HG02678 (cell line): ENCODE results near the gene EXOC1.

ENCODE experiments used
- ATAC-seq: cut with Tn5 transposase; IDR thresholded peaks from one replicate; pipeline ENCODE4 v1.9.1; 2021; ENCODE audit warnings: mild to moderate bottlenecking, moderate library complexity; ENCODE audit not compliant: unreplicated experiment

Gene EXOC1

DNA sequence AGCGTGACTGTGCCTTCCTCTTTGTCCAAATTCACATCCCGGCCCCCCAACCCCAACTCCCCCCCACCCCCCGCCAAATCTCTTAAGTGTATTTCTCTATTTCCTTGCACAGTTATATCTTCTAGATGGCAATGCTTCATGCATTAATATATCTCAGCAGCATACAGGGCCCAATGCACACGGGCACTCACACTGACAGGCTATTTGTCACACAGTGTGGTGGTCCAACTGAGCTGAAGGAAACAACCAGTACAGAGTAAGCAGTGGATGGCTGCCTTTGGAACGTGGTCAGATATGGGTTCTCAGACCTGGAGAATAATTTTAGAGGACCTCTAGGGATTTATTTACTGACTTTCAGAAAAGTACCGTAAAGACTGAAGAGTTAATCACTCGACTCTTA, 681 bp downstream of the EXOC1 start:
- ATAC-seq = no peak

DNA sequence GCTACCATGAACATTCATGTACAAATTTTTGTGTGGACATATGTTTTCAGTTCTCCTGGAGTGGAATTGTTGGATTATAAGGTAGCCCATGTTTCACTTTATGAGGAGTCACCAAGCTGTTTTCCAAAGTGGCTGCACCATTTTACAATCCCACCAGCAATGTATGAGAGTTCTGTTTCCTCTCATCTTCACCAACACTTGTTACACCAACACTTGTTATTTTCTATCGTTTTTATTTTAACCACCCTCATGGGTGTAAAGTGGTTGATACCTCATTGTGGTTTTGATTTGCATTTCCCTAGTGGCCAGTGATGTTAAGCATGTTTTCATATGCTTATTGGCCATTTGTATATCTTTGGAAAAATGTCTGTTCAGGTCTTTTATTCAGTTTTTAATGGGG, 4.1 kb downstream of the EXOC1 start:
- ATAC-seq = no peak

DNA sequence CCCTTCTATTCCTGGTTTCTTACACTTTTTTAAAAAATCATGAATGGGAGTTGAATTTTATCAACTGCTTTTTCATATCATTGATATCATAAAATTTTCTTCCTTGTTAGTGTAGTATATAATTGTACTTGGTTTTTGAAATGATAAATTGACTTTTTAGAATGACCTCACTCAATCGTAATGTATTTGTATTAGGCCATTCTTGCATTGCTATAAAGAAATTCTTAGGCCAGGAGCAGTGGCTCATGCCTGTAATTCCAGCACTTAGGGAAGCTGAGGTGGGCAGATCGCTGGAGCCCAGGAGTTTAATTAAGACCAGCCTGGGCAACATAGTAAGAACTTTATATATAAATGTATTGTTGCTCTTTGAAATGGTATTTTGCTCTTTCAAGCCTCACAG, 6.3 kb downstream of the EXOC1 start:
- ATAC-seq = no peak

DNA sequence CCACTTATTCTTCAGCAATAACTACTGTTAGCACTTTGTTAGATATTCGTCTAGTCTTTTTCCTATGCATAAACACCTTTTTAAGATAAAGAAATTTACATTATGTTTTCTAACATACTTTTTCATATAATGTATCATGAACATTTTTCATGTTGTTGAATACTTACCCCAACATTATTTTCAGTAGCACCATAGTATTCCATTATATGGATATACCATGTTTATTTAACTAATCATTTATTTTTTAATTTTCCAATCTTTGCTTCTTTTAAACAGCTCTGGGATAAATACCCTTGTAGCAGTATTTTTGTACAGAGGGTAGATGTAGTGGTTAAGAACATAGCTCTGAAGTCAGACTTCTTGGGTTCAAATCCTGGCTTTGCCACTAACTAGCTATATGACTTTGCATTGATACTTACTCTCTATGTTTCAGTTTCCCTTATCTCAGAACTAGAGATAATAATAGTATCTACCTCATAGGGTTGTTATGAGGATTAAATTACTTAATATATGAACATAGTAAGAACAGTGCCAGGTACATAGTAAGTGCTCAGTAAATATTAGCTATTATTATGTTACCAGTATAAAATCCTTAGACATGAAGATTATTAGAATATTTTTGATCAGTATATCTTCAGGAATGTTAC, 11.3 kb downstream of the EXOC1 start:
- ATAC-seq = no peak

DNA sequence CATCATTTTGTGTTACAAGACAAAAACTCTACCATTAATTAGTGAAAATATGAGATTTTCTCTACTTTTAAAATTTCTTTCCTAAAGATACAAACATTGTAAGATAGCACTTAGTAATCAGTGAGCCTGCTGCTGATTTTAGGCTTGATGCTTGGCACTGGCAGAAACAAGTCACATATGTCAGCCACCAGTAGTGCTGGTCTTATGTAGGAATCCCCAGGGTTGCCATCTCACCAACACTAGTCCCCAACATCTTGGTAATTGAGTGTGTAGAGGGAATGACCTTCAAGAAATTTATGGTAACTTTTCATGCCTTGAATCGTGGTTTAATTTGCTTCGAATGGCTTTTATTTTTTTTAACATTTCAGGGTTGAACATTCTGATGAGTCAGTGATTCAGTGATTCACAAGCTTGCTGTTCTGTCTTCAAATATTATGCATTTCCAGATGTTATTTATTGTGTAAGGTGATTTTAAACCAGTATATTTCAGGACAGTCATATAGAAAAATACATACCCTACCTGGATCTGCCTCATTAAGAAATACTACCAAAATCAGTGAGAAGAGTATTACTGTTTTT, 11.9 kb downstream of the EXOC1 start:
- ATAC-seq = no peak

DNA sequence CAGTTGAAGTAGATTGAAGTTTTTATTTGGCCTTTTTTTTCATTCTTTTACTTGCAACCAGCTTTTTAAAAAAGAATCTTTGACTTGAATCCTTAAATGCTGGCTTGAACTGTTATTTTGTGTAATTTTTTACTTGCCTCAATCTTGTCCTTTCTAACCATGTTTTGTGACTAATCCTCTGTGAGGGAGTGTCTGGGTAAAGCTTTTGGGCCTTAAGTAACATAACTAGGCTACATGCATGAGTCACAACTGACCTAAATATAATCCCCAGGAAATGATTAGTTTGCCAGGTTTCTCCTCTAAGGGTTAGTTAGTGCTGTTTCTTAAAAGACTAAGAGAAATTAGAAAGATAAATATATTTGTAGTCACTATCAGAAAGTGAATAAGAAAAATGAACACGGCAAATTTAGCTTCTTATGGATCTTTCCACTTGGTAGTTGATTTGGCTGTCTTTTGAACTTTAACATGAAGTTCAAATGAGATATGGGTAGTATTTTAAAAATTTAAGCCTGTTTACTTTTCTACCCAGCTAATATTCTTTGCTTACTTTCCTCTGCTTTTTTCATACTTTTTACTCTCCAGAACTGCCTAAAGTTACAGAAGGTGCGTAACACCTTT, 13.0 kb downstream of the EXOC1 start:
- peak; percentile 74 for ATAC-seq

DNA sequence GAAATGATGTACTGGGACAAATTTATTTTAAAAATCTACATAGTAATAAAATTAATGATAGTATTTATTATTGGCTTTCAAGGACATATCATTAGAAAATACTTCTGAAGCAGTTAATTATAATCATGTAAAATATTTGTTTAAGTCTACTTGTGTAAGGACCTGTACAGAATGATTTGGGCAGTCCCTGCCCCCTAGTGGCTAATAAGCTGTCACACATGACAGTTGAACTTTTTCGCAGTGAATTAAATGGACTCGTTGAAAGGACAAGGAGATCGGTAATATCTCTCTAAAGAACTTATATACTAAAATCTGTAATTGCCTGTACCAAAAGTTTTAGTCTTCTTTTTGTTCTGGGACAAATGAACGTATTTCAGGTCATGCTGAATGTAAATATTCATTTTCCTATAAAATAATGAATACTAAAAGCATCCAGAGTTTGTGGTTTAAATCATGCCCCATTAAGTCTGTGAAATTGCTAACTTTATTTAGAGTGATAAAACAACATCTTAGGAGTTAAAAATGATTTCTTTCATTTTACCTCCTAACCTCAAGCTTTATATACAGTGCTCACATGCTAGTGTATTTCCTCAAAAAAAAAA, 13.6 kb downstream of the EXOC1 start:
- ATAC-seq = peak; percentile 89

DNA sequence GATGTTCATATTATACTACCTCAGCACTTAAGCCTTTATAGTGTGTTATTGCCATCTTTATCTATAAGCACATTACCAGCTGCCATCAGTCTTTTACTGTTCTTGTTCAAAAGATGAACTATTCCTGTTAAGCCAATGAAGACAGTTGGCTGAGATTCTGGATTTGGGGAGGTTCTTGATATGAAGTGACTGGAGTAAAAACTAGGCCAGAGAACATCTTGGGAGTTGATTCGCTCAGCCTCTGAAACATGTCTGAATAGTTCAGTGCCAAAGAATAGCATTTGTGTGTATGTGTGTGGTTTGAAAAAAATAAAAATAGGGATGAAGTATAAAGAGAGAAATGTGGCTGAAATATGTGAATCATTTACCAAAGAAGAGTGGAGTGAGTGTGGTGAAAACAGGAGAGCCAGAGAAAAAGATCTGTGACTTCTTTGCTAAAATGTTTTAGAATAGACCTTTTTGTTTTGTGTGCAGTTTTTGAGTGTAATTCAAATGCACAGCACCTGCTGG, 15.2 kb downstream of the EXOC1 start:
- ATAC-seq = no peak

DNA sequence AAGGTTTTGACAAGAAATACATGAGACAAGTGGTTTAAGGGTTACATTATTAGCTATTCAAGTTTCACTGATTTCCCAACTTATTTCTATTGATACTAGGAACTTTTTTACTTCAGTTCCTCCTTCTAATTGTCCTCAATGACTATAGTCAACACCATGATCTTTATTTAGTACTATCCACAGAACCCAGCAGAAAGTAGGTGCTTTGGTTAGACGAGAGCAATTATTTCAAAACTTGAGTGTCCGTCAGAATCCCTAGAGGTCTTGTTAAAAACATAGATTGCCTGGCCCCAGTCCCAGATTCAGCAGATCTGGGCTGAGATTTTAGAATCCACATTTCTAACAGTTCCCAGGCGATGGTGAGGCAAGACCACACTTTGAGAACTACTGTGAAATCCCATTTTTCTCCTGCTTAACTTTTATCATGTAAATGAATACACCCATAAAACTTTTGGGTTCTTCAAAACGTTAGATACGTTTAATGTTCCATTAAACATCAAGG, 17.9 kb downstream of the EXOC1 start:
- no peak for ATAC-seq

DNA sequence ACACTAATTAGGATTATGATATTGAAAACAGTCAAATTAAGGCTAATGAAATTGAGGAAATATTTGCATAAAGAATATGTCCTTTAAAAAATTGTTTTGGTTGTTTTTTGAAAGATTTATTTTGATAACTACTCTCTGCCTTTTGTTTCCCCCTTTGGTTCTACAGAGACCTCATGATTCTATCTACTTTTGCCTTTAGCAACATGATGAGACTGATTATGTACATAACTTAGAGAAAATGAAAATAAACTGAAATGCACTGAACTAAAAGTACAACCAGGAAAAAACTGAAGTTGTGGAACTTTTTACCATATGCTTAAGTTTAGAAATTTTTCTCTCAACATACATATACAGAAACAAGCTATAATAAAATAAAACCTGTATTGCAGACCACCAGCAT, 21.4 kb downstream of the EXOC1 start:
- ATAC-seq = no peak

DNA sequence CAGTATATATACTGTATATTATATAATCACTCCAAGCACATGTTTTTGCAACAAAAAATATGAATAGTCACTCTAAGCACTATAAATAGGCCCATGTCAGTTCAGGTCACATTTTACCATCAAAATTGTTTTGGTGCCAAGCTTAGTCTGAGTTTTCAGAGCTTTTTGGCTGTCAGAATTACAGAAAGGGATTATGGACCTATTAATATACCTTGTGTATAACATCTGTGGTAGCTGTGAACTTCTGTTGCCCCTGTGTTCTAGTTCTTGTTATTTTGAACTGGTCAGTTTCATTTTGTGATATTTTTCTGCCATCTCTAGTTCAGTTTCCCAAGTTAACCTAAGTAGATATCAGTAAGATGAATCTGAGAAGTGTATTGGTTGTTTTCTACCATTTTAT, 22.9 kb downstream of the EXOC1 start:
- ATAC-seq = no peak

DNA sequence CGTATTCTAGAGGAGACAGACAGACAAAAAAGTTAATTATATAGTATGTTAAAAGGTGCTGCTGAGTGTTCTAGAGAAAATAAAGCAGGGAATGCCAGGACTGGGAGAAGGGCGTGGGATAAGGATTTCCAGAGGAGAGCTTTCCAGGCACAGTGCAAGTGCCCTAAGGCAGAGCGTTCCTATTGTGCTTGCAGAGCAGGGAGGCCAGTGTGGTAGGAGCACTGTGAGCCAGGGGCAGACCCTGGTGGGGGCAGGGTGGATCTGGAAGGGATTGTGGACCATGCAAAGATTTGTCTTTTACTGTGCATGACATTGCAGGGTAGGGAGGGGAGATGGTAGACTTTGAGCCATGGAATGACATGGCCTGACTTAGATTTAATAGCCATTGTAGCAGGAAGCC, 25.8 kb downstream of the EXOC1 start:
- ATAC-seq = no peak

DNA sequence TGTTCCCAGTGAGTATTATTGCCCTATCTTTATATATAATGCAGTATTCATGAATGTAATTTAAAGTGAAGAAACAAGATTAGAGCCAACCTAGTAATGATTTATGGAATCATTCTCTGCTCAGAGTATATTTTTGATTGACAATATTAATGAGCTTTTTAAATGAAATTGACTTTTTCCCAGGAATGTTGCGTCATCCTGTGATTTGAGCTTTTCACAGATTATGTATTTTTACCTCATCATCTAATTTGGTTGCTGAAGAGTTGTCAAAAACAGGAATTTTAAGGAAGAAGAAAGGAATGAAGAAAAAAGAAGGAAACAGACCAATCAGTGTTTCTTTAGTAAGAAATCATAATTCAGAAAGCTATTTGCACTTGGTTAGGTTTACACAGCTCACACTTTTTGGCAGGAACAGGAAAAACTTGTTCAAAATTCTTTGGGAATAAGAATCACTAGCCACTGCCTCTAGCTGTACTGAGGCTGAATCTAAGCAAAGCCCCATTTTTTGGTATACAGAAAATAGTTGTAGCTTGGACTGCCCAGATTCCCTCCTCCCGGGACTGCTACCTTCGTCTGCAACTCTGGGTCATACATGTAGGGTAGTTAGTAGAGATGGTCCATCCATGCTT, 27.3 kb downstream of the EXOC1 start:
- ATAC-seq = no peak

DNA sequence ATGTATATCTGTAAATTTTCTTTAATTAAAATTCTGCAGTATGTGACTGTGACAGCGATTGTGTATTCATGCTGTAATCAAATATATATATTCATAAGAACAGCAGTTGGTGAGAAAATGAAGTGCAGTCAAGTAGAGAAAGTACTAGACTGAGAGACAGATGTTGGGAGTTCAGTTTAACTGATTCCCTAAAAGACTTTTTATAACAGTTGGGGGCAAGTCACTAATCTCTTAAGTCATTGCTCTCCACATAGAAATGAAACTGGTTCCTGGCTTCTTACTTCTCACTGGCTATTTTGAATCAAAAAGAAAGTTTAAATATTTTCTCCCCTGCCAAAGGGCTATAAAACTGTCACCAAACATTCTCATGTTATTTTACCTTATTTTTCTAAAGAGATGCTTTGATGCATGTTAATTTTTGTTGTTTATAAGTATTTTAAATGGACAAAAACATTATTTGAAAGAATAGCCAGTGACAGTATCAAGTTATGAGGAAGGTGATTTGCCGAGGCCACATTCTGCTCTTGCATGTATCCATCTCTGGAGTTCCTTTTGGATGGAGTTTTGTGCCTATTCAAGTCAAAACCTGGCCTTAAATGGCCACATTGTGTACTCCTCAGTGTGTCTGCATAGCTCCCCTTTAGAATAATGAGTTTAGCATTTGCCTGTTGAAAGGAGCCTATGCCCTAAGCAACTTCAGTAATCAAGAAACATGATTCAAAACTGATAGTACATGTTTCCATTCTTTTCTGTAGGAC, 30.8 kb downstream of the EXOC1 start:
- ATAC-seq = no peak

DNA sequence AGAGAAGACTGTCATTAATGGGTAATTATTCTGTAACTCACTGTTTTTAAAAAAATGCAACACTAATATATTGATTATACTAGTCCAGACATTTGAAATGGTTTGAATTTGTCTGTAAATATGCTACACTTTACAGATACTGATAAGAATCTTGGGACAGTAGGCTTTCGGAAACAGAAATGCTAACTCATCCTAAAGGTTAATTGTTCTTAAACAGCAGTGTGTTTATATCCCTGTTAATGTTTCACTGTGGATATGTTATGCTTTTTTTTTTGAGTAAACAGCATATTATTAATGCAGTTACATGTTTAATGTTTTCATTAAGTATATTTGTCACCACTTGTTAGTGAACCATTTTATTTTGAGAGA, 31.4 kb downstream of the EXOC1 start:
- no peak for ATAC-seq

DNA sequence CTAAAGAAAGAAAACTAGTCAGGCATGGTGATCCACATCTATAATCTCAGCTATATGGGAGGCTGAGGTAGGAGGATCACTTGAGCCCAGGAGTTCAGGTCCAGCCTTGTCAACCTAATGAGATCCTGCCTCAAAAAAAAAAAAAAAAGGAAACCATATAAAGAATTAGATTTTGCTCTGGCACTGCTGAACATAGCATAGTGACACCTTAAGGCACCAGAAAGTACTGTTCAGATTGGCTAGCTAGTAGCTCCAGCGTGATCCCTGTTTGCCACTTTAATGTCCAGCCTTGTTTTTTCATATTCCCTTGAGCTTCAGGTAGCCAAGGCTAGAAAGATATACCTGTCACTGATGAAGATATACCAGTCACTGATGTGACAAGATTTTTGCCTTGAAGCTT, 34.1 kb downstream of the EXOC1 start:
- ATAC-seq = no peak

DNA sequence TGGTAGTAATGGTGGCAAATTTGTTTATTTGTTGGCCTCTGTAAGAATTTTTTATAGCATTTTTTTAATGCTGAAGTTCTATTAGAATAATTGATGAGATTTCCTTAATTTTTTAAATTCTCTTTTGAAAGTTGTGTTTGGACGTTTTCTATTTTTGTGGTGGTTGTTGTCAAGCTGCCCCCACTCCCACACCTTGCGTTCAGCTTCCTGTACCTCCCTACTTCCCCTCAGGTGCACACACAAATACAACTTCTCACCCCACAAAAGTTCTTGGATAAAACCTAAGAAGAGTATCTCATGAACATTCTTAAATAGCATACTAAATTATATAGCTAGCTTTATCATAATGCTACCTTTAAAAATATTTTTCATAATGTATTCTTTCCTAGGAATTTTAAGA, 38.7 kb downstream of the EXOC1 start:
- ATAC-seq = no peak

DNA sequence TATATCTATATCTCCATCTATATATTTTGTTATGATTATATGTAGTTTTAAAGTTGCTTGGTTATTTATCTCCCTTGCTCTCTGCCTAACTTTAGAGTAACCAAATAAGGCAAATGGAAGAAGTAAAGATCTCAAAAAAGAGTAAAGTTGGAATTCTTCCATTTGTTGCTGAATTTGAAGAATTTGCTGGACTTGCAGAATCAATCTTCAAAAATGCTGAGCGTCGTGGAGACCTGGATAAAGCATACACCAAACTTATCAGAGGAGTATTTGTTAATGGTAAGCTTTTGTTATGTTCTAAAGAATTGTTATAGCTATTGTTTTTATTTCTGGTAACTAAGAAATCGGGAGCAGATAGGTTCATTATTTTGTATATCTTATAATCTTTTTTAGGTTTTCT, 43.2 kb downstream of the EXOC1 start:
- ATAC-seq = no peak

DNA sequence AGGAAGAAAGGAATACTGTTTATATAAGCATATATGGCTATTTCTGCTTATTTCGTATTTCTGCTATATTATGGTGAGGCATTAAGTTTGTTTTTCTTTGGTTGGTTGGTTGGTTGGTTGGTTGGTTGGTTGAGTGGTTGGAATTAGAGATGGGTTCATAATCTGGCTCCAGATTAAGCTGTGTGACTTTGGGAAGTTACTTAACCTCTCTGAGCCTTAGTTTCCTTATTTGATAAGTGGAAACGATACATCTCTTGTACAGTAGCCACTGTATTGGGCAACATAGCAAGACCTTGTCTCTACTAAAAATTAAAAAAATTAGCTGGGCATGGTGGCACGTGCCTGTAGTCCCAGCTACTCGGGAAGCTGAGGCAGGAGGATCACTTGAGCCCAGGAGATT, 49.2 kb downstream of the EXOC1 start:
- ATAC-seq = no peak

DNA sequence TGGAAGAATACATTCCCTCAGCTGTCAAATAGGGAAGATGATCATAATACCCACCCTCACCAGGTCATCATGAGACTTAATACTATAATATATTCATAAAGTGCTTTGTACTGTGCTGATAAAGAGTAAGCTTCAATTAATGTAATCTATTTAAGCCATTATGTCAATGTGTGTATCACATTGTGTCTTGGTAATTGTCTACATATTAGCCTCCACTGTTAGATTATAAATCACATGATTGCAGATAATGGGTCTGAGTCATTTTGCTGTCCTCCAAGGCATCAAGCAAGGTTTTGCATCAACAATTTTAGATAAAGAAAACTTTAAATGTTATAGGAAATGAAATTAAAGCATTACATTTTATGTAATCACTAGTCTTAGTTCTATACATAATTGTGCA, 50.1 kb downstream of the EXOC1 start:
- no peak for ATAC-seq

DNA sequence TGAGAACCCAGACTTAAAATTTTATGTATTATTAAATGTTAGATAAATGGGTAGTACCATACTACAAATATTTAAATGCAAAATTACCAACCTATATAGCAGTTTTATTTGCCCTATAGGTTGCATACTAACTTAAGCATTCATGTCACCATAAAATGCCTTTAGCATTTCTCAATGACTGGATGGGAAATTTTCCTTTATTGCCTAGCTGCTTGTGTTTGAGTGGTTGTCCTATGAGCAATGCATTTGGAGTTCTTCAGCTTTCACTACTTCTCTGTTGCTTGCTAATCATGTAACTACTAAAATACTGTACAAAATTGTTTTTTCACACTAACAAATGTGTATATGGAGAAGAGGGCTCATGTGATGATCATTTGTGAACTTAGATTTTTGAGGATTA, 51.1 kb downstream of the EXOC1 start:
- no peak for ATAC-seq
